Activated effector memory CD4-positive, alpha-beta T cell treated with Interleukin-2 at 50 U/mL for 16 hours (primary cell): ENCODE results near the gene S100A7.
A peak's percentile ranks its signal among the peaks of the same experiment; 100 is the strongest.
"Not testable (repeated sequence)": the region's sequence is repeated elsewhere in the genome, so short reads cannot be mapped to it uniquely, and the experiment has no call there.

Experiments
- DNase-seq: peaks from one replicate; pipeline ENCODE4 v3.0.0-alpha.2; 2020

S100A7 gene

GRCh38 chr1:153475282-153475681, 14.8 kb upstream of the S100A7 start:
- DNase-seq: no peak

GRCh38 chr1:153474347-153474746, 13.9 kb upstream of the S100A7 start:
- DNase-seq: no peak

DNA sequence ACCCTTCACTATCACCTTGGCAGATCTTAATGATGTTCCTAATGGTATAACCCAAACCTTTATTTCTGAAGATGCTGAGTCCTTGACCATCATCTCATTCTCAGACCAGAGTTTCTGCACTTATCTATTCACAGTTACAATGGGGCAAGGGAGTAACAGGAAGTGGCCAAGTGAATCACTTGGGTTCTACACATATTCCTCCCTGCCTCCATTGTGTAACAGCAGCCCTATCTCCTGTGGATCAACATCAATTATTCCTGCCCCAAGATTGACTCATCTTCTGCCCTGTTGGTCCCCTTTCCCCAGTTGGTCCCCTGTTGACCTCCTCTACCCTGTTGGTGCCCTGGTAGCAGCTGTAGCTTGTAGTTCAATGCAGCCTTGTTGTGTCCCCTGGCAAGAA, 10.3 kb upstream of the S100A7 start:
- no peak for DNase-seq

DNA sequence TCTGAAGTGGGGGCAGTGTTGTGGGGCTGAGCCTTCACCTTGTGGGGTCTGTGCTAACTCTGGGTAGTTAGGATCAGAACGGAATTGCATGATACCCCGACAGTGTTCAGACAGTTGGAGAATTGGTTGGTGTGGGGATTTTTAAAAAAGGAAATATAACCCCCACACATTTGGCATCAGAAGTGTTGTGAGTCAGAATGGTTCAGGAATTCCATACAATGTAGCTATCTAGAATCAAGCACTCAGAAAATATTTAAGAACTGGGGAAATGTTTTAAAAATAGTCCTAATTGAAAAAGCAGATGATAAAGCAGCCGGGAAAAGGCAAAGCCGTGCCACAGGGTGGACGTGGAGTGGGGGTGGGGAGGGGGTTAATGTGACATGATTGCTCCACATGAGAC, 6.5 kb upstream of the S100A7 start:
- DNase-seq: no peak

DNA sequence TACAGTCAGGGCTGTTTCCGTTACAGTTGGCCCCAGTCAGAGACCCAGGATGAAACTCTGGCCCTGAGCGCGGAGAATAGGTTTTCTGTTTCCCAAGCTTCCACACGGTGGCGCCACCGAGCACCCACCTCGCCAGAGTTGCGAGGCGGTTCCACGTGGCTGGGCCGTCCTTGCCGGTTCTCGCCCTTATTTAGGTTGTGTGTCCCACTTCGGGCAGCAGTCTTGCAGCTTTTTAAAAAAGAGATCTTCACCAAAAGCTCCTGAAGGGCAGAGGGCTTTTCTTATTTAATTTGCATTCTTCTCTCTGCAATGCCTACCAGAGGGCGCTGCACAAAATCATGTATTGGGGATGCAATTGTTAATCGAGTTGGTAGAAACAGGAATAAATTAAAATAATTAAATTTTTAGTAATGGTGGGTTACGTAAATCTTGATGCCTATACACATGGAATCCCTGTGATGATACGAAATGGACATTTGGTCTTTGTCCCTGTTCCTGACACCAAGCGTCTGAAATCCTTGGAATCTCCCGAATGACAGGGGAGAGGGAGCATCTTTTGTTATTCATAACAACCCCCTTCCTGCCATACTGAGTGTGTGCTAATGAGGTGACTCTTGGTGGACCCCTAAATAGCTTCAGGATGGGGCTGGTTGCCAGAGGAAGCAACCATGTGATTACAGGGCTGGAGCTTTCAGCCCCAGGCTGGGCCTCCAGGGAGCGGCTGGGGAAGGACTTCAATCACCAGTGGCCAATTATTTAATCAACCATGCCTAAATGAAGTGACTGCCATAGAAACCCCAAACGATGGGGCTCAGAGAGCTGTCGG, 5.6 kb upstream of the S100A7 start:
- peak; percentile 43 for DNase-seq

- not testable (repeated sequence) for DNase-seq
These were observed 2.3 kb upstream of the S100A7 start for GRCh38 chr1:153462741-153463140.

GRCh38 chr1:153459655-153460054, 796 bp downstream of the S100A7 start:
- DNase-seq: no peak

GRCh38 chr1:153456396-153456795, 4.1 kb downstream of the S100A7 start:
- no peak for DNase-seq

DNA sequence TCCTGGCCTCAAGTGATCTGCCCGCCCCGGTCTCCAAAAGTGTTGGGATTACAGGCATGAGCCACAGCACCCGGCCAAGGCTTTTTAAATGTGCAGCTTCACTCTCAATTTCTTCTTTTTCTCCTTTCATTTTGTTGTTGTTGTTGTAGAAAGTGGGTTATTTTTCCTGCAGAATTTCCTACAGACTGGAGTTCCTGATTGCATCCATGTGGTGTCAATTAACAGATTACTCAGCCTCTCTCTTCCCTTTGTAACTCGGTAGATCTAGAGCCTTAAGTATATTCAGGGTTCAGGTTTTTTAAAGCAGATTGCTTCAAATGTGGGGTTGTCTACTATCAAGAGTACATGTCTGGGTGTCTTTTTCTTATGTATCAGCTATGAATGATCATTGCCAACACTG, 11.6 kb downstream of the S100A7 start:
- DNase-seq: not testable (repeated sequence)

- no peak for DNase-seq
These were observed 12.8 kb downstream of the S100A7 start for GRCh38 chr1:153447498-153448170.

GRCh38 chr1:153444078-153444477, 16.4 kb downstream of the S100A7 start:
- DNase-seq: no peak

GRCh38 chr1:153443486-153443885, 17.0 kb downstream of the S100A7 start:
- DNase-seq: no peak

GRCh38 chr1:153441238-153441755, 19.2 kb downstream of the S100A7 start:
- DNase-seq: no peak

- no peak for DNase-seq
These were observed 21.2 kb downstream of the S100A7 start for GRCh38 chr1:153439273-153439672.

DNA sequence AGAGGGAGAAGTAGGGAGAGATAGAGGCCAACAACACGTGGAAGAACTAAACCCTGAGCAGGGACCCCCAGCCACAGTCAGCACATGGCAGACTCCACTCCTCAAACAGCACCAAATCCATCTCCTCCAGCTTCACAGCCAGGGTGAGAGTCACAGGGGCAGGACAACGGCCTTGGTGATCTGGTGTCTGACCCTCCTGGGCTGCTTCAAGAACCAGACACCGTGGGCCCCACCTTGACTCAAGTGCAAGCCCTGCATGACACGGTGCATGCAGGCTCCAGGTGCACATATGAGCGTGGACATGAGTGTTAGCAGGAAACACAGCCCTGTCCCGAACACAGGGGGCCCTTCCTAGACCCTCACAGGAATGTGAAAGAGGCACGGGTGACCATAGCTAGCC, 21.9 kb downstream of the S100A7 start:
- no peak for DNase-seq

DNA sequence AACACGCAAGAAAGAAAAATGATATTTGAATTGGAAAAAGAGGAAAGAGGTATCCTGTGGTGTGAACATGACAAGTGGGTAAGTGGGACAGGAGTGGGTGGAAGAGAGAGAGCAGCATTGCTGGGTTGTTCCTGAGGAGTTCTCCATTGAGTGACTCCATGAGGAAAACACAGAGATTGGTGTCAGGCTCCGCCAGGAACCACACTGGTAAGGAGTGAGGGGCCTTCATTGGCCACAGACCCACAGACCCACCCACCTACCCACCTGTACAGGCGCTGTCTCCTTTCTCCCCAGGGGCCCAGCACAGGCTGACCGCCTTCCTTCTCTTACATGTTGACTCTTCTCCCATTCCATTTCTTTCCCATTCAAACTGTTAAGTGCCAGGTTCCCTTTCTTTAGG, 23.2 kb downstream of the S100A7 start:
- DNase-seq: no peak

- no peak for DNase-seq
These were observed 25.6 kb downstream of the S100A7 start for GRCh38 chr1:153434746-153435455.

DNA sequence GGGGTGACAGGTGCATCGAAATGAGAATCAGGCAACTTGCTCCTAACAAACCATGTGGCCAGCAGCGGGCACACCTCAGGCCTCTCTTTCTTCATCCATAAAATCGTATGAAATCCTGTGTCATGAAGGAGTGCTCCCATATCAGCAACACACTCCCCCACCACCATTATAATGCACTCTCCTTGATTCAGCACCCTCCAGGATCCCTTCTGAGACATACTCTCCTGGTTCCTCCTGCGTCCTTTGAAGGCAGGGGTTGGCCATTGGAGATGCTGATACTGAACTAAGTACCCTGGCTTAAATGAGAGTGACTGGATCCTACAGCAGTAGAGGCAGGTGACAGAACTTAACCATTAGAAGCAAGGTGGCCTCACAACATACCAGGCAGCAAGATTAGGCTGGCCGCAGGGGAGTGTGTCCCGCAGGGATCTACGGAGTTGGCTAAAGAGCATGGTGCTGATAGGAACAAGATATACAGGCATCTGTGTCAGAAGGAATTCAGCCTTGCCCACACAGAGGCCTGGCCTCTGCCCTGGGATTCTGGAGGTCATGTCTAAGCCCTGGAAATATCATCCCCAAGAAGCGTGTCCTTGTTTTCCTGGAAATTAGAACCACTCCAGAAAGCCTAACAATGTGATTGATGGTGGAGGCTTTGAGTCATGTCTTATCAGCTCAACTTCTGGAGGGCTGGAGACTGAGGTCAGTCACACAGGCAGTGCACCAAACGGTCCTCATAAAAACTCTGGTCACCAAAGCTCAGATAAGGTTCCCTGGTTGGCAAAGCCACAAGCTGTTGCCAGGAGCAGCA, 27.4 kb downstream of the S100A7 start:
- no peak for DNase-seq

GRCh38 chr1:153431928-153432327, 28.5 kb downstream of the S100A7 start:
- DNase-seq: no peak

DNA sequence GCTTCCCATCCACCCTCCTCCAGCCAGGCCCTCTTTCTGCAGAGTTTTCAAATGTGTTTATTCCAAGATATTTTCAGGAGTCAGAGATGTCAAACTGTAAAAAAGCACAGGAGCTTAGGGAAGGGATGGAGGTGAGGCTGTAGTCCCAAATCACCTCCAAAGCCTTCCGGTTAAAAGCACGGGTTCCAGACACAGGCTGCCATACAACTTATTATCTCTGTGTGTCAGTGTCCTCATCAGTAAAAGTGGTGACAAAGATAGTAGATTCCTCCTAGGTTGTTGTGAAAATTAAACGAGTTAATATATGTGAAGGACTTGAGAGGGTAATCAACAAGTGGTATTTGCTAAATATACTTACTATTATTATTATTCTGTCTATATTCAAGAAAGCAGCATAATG, 29.0 kb downstream of the S100A7 start:
- DNase-seq: no peak

DNA sequence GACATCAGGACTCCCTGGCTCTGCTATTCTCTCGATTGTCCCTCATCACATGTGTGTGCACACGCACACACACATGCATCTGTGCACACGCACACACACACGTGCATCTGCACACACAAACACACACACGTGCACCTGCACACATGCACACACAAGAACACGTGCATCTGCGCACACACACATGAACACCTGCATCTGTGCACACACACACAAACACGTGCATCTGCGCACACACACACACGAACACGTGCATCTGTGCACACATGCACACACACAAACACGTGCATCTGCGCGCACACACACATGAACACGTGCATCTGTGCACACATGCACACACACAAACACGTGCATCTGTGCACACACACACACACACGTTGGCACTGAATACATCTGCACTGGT, 29.4 kb downstream of the S100A7 start:
- DNase-seq: no peak

DNA sequence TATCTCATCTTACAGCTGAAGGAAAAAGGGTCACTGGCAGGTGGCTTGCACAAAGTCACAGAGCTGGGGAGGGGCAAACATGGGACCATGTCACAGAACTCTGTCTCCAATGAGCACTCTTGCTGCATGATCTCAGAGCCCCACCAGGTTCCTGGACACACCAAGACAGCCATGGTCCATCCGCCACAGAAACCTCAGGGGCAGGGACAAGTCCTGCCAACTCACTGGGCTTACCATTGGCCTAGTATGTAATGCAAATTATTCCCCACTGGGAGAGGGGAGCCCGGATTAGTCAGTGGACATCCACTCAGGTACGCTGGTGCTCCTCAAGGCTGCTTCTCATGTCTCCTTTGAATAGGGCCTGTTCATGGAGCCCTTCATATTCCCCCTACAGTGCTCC, 29.9 kb downstream of the S100A7 start:
- no peak for DNase-seq

DNA sequence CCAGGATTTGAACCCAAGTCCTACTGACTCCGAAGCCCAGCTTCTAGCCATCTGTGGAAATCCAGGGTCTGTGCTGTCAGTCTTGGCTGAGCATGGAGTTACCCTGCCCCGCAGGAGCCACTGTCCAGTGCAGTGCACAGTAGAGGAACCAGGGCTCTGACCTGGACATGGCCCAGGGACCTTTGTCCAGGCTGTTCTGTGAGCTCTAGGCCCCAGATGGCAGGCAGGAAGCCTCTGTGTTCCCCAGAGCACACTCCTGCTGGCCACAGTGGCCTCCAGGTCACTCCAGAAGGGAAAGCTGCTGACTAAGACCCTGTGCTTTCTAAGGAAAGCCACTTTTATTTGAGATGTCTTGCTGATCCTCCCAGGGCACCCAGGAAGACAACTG, 30.3 kb downstream of the S100A7 start:
- DNase-seq: no peak
